B cell (primary cell): ENCODE measurements around the gene B4GALNT1. TPM values are rescaled to one million over a fixed set of nuclear protein-coding genes. Genes with fewer than 3 reads are reported as not detected.

Source experiments
- ATAC-seq: fragments of 200-7000 bp; cut with Tn5 transposase; one replicate; pipeline ENCODE4 v1.10.0; 2021; ENCODE audit warnings: low read depth, mild to moderate bottlenecking, moderate number of reproducible peaks, moderate library complexity
- CTCF ChIA-PET: fragments of 350-600 bp; sonication (Branson Sonifier 250); formaldehyde crosslinking; loops from one replicate; lab custom pipeline; 2021; ENCODE audit warnings: antibody characterized with exemption, inconsistent platforms; lab: Charles Lee
- POLR2A ChIA-PET: fragments of 350-600 bp; sonication (Branson Sonifier 250); formaldehyde crosslinking; loops from one replicate; lab custom pipeline; 2021; ENCODE audit warnings: antibody characterized with exemption; lab: Charles Lee
- DNase-seq: peaks from one replicate; pipeline ENCODE4 v3.0.0; 2013
- H2AFZ ChIP-seq: 2 replicates; pipeline ENCODE4 v1.6.1; 2012; ENCODE audit warnings: mild to moderate bottlenecking, low read depth, low read length; ENCODE audit not compliant: insufficient read depth, poor library complexity, severe bottlenecking
- H3K27ac ChIP-seq, 2 donors: 1 replicate in 1 of 2; 2 replicates in 1 of 2; pipeline ENCODE4 v1.5.1; 2012 to 2013; ENCODE audit warnings: low read length in 2 of 2, mild to moderate bottlenecking in 2 of 2, moderate library complexity in 1 of 2
- H3K27me3 ChIP-seq, 4 experiments: fragments of 200-600 bp in 1 of 4; sonication (generic) in 1 of 4; replicated peaks in 1 of 4; 1 replicate in 2 of 4; 2 replicates in 2 of 4; pipeline versions ENCODE4 v1.6.1 to v1.7.0; 2013 to 2016; ENCODE audit warnings: low read length in 3 of 4, mild to moderate bottlenecking in 2 of 4, mixed read lengths in 1 of 4, moderate library complexity in 1 of 4; ENCODE audit not compliant: insufficient read depth in 4 of 4, control insufficient read depth in 3 of 4; ENCODE audit errors: control extremely low read depth in 1 of 4
- H3K36me3 ChIP-seq, 2 experiments: replicated peaks in 1 of 2; 1 replicate in 1 of 2; 2 replicates in 1 of 2; pipeline versions ENCODE4 v1.6.1 to v1.7.1; 2013; ENCODE audit warnings: low read length in 1 of 2; ENCODE audit not compliant: insufficient read depth in 2 of 2, control insufficient read depth in 1 of 2; ENCODE audit errors: control extremely low read depth in 1 of 2, extremely low read depth in 1 of 2
- H3K4me1 ChIP-seq, 2 donors: fragments of 200-600 bp in 1 of 2; sonication (generic) in 1 of 2; 1 replicate in 1 of 2; 2 replicates in 1 of 2; pipeline versions ENCODE4 v1.5.1 to v1.6.1; 2013 to 2017; ENCODE audit warnings: low read length in 2 of 2; ENCODE audit not compliant: control insufficient read depth in 2 of 2, insufficient read depth in 2 of 2
- H3K4me2 ChIP-seq: replicated peaks from 2 replicates; pipeline ENCODE3; 2012; ENCODE audit warnings: mild to moderate bottlenecking, low read depth, low read length; ENCODE audit not compliant: poor library complexity, severe bottlenecking
- H3K4me3 ChIP-seq, 5 experiments: fragments of 200-600 bp in 1 of 5; sonication (generic) in 1 of 5; 1 replicate in 3 of 5; 2 replicates in 2 of 5; pipeline versions ENCODE4 v1.5.1 to v1.7.0; 2011 to 2016; ENCODE audit warnings: low read length in 4 of 5, mild to moderate bottlenecking in 4 of 5, low read depth in 2 of 5, control low read depth in 1 of 5, moderate library complexity in 1 of 5; ENCODE audit not compliant: insufficient read depth in 1 of 5; ENCODE audit errors: control extremely low read depth in 1 of 5, extremely low read depth in 1 of 5
- H3K79me2 ChIP-seq: fragments of 200-600 bp; sonication (generic); one replicate; pipeline ENCODE4 v1.6.0; 2016; ENCODE audit warnings: low read length; ENCODE audit not compliant: control insufficient read depth, insufficient read depth
- H3K9ac ChIP-seq: fragments of 200-600 bp; sonication (generic); 2 replicates; pipeline ENCODE4 v1.6.1; 2017; ENCODE audit warnings: mild to moderate bottlenecking, low read length, moderate library complexity
- H3K9me3 ChIP-seq, 3 donors: one replicate each; pipeline versions ENCODE4 v1.6.1 to v1.7.1; 2013; ENCODE audit warnings: low read length in 2 of 3; ENCODE audit not compliant: control insufficient read depth in 2 of 3, insufficient read depth in 1 of 3; ENCODE audit errors: control extremely low read depth in 1 of 3
- H4K20me1 ChIP-seq: 2 replicates; pipeline ENCODE4 v1.6.0; 2012; ENCODE audit warnings: mild to moderate bottlenecking, low read length; ENCODE audit not compliant: insufficient read depth, control insufficient read depth, poor library complexity, severe bottlenecking
- H3K27ac Mint-ChIP-seq: one replicate; pipeline ENCODE4 v1.8.0; 2021; ENCODE audit warnings: mixed read lengths
- H3K27me3 Mint-ChIP-seq: one replicate; pipeline ENCODE4 v1.8.0; 2021; ENCODE audit warnings: mixed read lengths
- H3K4me1 Mint-ChIP-seq: one replicate; pipeline ENCODE4 v1.8.0; 2021; ENCODE audit warnings: mixed read lengths
- H3K4me3 Mint-ChIP-seq: one replicate; pipeline ENCODE4 v1.8.0; 2021; ENCODE audit warnings: mixed read lengths
- H3K9me3 Mint-ChIP-seq: one replicate; pipeline ENCODE4 v1.8.0; 2022; ENCODE audit warnings: mixed read lengths; ENCODE audit not compliant: insufficient read depth
- CTCF ChIP-seq: fragments of 200-600 bp; IDR thresholded peaks from one replicate; pipeline ENCODE4 v1.8.0; 2022; ENCODE audit warnings: antibody characterized with exemption, mild to moderate bottlenecking
- EZH2 ChIP-seq: IDR thresholded peaks from 2 replicates; pipeline ENCODE4 v1.6.1; 2012; ENCODE audit warnings: borderline replicate concordance, low read depth, mild to moderate bottlenecking, moderate library complexity, low read length; ENCODE audit not compliant: insufficient read depth, poor library complexity, severe bottlenecking
- WGBS: methylation state at CpG from one replicate; pipeline ENCODE4 v1.1.5; 2013; ENCODE audit warnings: missing lambda C conversion rate; ENCODE audit not compliant: insufficient coverage; 5-methylcytosine and 5-hydroxymethylcytosine counted together
- intact Hi-C: fragments of 100-400 bp; cut with micrococcal nuclease; formaldehyde crosslinking; loops from one replicate; pipeline ENCODE4 v1.10.0; 2022
- polyA plus RNA-seq: library from polyadenylated mRNA; depleted of rRNA; stranded (reverse); fragments of >200 nt; gene quantifications from 2 replicates; pipeline ENCODE4 v1.2.3, GENCODE V29; 2012
- total RNA-seq, 2 donors: library from RNA; stranded (reverse); fragments of 120-200 nt in 1 of 2; gene quantifications; 1 replicate in 1 of 2; 2 replicates in 1 of 2; pipeline versions ENCODE4 v1.2.3 to v1.2.4, GENCODE V29; 2013 to 2022

The B4GALNT1 gene
- total and polyA plus RNA-seq, 2 donors (not counting 1 experiment from before 2014, with no cell fraction given), result 0.04 to 0.22 TPM

GRCh38 chr12:57606821-57607220, 26.2 kb downstream of the B4GALNT1 start:
- intact Hi-C loops, result no loop called here
- H4K20me1 ChIP-seq, result no peaks in the 10 kb centered on the region
- 96% methylated on average over 9 of the region's 11 CpGs for WGBS
- no peak overlapping the region for H3K4me3 Mint-ChIP-seq
- ChIA-PET POLR2A (interaction anchor here (0.6 kb wide), 2 partner anchors 36 to 226 kb away, joined by 3 to 5 read pairs; no protein-coding TSS in a partner anchor), CTCF (interaction anchor here (0.6 to 12.6 kb wide), 3 partner anchors 13 to 149 kb away, joined by 3 to 97 read pairs (median 14); no protein-coding TSS in a partner anchor)
- no peaks in the 10 kb centered on the region for H3K9me3 Mint-ChIP-seq
- DNase-seq, result no peak
- peaks cover 33% of the 10 kb centered on the region for H3K4me1 Mint-ChIP-seq
- peaks cover 0 to 60% (median 22%) of the 10 kb centered on the region in 4 experiments for H3K27me3 ChIP-seq
- no peak overlapping the region for H3K27ac Mint-ChIP-seq
- peaks cover 0 to 5% of the 10 kb centered on the region in 2 experiments for H3K36me3 ChIP-seq
- H3K4me3 ChIP-seq, result no peak overlapping the region
- H3K9me3 ChIP-seq, result peaks cover 0 to 16% (median 0%) of the 10 kb centered on the region in 3 donors
- H2AFZ ChIP-seq, result no peak overlapping the region
- H3K79me2 ChIP-seq, result no peaks in the 10 kb centered on the region
- peaks cover 39% of the 10 kb centered on the region for H3K27me3 Mint-ChIP-seq
- H3K27ac ChIP-seq, result no peak overlapping the region
- no peak overlapping the region for H3K9ac ChIP-seq
- ATAC-seq, result no peak
- H3K4me2 ChIP-seq, result no peak overlapping the region
- H3K4me1 ChIP-seq, result peaks cover 30% of the 10 kb centered on the region in 2 donors
- TF ChIP-seq EZH2, result no peak
- no peak for TF ChIP-seq CTCF

GRCh38 chr12:57606399-57606798, 26.6 kb downstream of the B4GALNT1 start:
- ChIA-PET POLR2A (interaction anchor here (0.6 kb wide), 1 partner anchor 226 kb away, joined by 3 read pairs; no protein-coding TSS in a partner anchor), CTCF (interaction anchor here (3.2 to 12.6 kb wide), 2 partner anchors 14 to 23 kb away, joined by 14 to 97 read pairs; no protein-coding TSS in a partner anchor)
- no peaks in the 10 kb centered on the region for H4K20me1 ChIP-seq
- no peaks in the 10 kb centered on the region for H3K9me3 Mint-ChIP-seq
- no peak overlapping the region for H2AFZ ChIP-seq
- H3K27me3 ChIP-seq, result peaks cover 0 to 58% (median 21%) of the 10 kb centered on the region in 4 experiments
- peaks cover 32% of the 10 kb centered on the region for H3K4me1 Mint-ChIP-seq
- intact Hi-C loops, result no loop called here
- no peak overlapping the region for H3K9ac ChIP-seq
- no CpG with 5 or more reads among the region's 2 CpGs for whole genome bisulfite sequencing
- H3K9me3 ChIP-seq, result peaks cover 0 to 16% (median 0%) of the 10 kb centered on the region in 3 donors
- peaks cover 39% of the 10 kb centered on the region for H3K27me3 Mint-ChIP-seq
- H3K4me2 ChIP-seq, result no peak overlapping the region
- no peak overlapping the region for H3K4me3 Mint-ChIP-seq
- no peak for DNase-seq
- peaks cover 25 to 26% of the 10 kb centered on the region in 2 donors for H3K4me1 ChIP-seq
- H3K27ac Mint-ChIP-seq, result no peak overlapping the region
- H3K36me3 ChIP-seq, result peaks cover 0 to 7% of the 10 kb centered on the region in 2 experiments
- no peak for ATAC-seq
- H3K4me3 ChIP-seq, result no peak overlapping the region
- TF ChIP-seq EZH2, result no peak
- no peak for TF ChIP-seq CTCF
- no peak overlapping the region for H3K27ac ChIP-seq
- no peaks in the 10 kb centered on the region for H3K79me2 ChIP-seq
